ENCODE results near the gene GRIN2A.

The GRIN2A gene

DNA sequence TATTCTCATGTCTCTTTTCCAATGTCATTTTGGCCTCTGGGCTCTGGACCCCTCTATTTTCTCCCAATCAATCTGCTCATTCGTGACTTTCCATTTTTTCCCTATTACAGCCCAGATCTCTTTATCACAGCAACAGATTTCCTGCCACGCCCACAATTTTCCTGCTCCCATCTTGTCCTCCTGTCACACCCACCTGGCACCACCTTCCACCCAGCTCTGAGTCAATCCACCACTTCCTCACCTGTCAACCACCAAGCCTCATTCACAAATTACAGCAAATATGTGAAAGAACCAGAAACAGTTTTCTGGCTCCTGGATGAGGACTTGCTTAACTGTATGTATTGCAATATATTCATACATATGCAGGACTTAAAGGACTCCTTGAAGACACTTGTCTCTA lies 311.3 kb downstream of the GRIN2A start:
- DNase-seq (ENCODE audit: extremely low read depth, low read depth) = no peak
- TF ChIP-seq, protein P1, sequence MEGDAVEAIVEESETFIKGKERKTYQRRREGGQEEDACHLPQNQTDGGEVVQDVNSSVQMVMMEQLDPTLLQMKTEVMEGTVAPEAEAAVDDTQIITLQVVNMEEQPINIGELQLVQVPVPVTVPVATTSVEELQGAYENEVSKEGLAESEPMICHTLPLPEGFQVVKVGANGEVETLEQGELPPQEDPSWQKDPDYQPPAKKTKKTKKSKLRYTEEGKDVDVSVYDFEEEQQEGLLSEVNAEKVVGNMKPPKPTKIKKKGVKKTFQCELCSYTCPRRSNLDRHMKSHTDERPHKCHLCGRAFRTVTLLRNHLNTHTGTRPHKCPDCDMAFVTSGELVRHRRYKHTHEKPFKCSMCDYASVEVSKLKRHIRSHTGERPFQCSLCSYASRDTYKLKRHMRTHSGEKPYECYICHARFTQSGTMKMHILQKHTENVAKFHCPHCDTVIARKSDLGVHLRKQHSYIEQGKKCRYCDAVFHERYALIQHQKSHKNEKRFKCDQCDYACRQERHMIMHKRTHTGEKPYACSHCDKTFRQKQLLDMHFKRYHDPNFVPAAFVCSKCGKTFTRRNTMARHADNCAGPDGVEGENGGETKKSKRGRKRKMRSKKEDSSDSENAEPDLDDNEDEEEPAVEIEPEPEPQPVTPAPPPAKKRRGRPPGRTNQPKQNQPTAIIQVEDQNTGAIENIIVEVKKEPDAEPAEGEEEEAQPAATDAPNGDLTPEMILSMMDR (IDR thresholded peaks at IDR 0.05; ENCODE audit: low read depth, low read length, missing control alignments) = no peak
- H3K4me3 ChIP-seq (replicated peaks; ENCODE audit: low read depth, low read length) = no peak overlapping the region

DNA sequence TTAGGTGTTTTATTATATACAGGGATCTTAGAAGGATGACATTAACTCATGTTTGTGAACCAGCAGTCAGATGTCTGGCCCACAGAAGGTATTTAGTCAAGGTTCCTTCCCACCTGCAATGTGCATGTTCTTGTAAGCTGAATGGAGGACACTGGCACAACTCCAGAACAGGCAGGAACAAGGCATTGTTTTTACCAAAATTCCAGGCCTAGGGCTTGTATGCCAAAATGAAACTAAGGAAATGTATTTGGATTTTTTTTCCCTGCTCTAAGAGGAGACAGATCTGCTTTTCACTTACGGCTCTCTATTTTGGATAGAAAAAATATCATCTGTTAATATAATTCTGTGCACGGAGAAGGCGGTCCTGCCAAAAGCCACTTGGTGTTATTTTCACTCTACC lies 312.5 kb downstream of the GRIN2A start:
- TF ChIP-seq, protein P1 (IDR thresholded peaks at IDR 0.05; ENCODE audit: low read depth, low read length, missing control alignments) = no peak
- no peak overlapping the region for H3K4me3 ChIP-seq (replicated peaks; ENCODE audit: low read depth, low read length)

DNA sequence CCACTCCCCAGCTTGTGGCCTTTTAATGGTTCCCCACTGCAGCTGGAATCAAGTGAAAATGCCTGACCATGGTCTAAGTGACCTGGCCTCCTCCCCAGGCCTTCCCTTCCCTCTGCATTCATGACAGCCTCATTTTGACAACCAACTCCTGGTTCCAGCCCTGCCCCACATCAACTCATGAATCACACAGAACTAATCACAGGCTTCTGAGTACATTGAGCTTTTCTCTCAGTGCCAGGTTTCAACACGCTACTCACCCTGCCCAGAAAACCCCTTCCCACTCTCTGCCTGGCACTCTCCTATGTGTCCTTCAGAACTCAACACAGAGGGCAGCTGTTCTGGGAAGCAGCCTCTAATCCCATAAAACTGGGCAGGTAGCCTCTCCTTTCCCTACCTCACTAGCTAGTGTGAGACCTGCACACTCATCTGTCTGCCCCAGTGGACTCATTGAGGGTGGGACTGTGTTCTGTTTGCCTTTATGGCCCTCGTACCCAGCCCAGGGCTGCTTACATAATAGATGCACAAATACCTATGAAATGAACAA lies 313.6 kb downstream of the GRIN2A start:
- no peak for DNase-seq (ENCODE audit: extremely low read depth, low read depth)
- TF ChIP-seq, protein P1 (IDR thresholded peaks at IDR 0.05; ENCODE audit: low read depth, low read length, missing control alignments) = no peak
- H3K4me3 ChIP-seq (replicated peaks; ENCODE audit: low read depth, low read length) = no peak overlapping the region

More for the DNA sequence above, 312.5 kb downstream of the GRIN2A start:
- no peak for DNase-seq (ENCODE audit: extremely low read depth, low read depth)

DNA sequence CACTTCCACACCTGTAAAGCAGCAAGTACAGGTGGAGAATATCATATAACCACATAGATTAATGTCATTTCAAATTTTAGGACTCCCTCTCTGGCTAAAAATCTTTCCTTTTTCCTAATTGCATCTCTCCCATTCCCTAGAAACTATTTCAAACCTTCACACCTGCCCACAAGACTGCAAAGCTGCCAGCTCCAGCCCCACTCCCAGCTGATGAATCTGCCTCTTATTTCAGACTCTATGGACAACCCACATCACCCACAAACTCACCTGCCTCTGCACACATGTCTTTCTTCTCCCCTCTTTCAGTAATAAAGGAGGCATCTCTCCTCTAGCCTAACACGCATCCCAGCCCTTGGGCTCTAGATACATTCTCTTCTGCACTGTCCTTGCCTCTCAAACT lies 315.1 kb downstream of the GRIN2A start:
- no peak for DNase-seq (ENCODE audit: extremely low read depth, low read depth)
- TF ChIP-seq, protein P1 (IDR thresholded peaks at IDR 0.05; ENCODE audit: low read depth, low read length, missing control alignments) = no peak
- no peak overlapping the region for H3K4me3 ChIP-seq (replicated peaks; ENCODE audit: low read depth, low read length)

DNA sequence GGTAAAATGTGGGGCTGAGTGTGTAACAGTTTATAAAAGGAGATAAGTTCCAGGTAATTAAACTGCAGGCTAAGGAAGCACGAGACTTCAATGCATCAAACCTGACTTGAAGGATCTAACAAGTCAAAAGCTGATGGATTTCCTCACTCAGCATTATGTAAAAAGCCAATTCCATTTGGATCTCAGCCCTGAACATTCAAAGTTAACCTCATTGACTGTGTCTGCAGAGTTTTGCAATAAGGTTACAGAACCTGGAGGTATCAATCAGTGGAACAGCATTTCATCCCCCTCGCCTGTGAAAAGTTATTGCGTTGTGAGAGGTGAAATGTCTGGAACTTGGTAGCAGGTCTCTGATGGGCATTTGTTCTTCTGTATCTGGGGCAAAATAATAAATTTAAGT lies 317.8 kb downstream of the GRIN2A start:
- H3K4me3 ChIP-seq (replicated peaks; ENCODE audit: low read depth, low read length) = no peak overlapping the region
- DNase-seq (ENCODE audit: extremely low read depth, low read depth) = no peak
- TF ChIP-seq, protein P1 (IDR thresholded peaks at IDR 0.05; ENCODE audit: low read depth, low read length, missing control alignments) = no peak

DNA sequence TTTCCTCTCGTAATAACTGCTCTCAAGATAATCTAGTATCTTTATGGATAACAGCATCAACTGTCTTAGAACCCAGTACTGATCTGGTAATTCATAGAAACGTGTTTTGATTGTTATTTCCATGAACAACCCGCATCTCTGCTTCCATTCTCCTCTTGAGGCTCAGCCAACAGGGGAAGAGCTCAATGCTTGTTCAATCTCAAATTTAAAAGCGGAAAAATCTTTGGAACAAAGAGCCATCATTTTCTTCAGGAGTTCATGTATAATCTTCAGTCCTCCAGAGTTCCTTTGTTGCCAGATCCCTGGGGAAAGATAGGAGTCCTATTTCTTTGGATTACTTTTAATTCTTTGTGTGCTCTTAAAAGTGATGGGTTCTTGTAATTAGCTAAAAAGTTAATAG lies 319.9 kb downstream of the GRIN2A start:
- TF ChIP-seq, protein P1 (IDR thresholded peaks at IDR 0.05; ENCODE audit: low read depth, low read length, missing control alignments) = no peak
- H3K4me3 ChIP-seq (replicated peaks; ENCODE audit: low read depth, low read length) = no peak overlapping the region
- no peak for DNase-seq (ENCODE audit: extremely low read depth, low read depth)

DNA sequence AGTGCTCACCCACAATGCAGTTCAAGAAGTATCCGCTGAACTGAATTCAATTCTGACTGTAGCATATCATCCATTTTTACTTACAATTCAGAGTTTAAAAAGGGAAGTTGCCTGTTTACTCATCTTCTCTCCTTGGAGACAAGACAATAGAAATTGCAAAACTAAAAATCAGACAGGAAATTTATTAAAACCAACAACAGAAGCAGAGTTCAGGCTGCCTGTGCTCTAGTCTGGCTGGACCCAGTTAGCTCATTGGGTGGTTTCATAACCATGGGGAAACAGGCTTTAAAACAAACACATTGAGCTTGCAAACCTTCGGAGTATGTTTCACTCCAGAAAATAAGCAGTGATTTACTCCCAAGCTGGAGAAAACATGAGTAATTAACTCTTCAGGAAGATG lies 321.4 kb downstream of the GRIN2A start:
- no peak overlapping the region for H3K4me3 ChIP-seq (replicated peaks; ENCODE audit: low read depth, low read length)
- DNase-seq (ENCODE audit: extremely low read depth, low read depth) = no peak
- TF ChIP-seq, protein P1 (IDR thresholded peaks at IDR 0.05; ENCODE audit: low read depth, low read length, missing control alignments) = no peak
